Adrenal gland (tissue), 12 donors: ENCODE results near the gene ITPR1. TPM values are rescaled to one million over a fixed set of nuclear protein-coding genes. Genes with fewer than 3 reads are reported as not detected.
A peak's percentile ranks its signal among the peaks of the same experiment; 100 is the strongest.

Experiments used
- DNase-seq, 7 donors: peaks; one replicate each; pipeline ENCODE4 v3.0.0-alpha.2; 2019 to 2020
- H3K27ac ChIP-seq, 5 donors: fragments of 200-600 bp; sonication (generic) in 4 of 5; 1 replicate in 3 of 5; 2 replicates in 2 of 5; pipeline versions ENCODE4 v1.5.1 to v1.8.0; 2016 to 2020; ENCODE audit warnings: mild to moderate bottlenecking in 1 of 5
- H3K27me3 ChIP-seq: fragments of 200-600 bp; 2 replicates; pipeline ENCODE4 v1.8.0; 2021
- H3K36me3 ChIP-seq, 2 donors: fragments of 200-600 bp; replicated peaks in 1 of 2; 1 replicate in 1 of 2; 2 replicates in 1 of 2; pipeline versions ENCODE4 v1.5.1 to v1.8.0; 2018 to 2022
- H3K4me1 ChIP-seq, 2 donors: fragments of 200-600 bp; replicated peaks in 1 of 2; 1 replicate in 1 of 2; 2 replicates in 1 of 2; pipeline versions ENCODE4 v1.5.1 to v1.8.0; 2018 to 2021
- H3K4me3 ChIP-seq, 4 donors: fragments of 200-600 bp; sonication (generic) in 3 of 4; one replicate each; pipeline ENCODE4 v1.5.1; 2016 to 2018
- H3K9me3 ChIP-seq, 3 donors: fragments of 200-600 bp; sonication (generic) in 1 of 3; replicated peaks in 1 of 3; 1 replicate in 2 of 3; 2 replicates in 1 of 3; pipeline versions ENCODE4 v1.5.1 to v1.8.0; 2016 to 2021
- POLR2A ChIP-seq, 2 donors: fragments of 450-650 bp; IDR thresholded peaks; one replicate each; pipeline ENCODE4 v1.6.1; 2017; ENCODE audit warnings: antibody characterized with exemption in 2 of 2, mild to moderate bottlenecking in 2 of 2, moderate library complexity in 1 of 2
- WGBS, 4 donors: extraction: QIAGEN DNeasy Blood & Tissue Kit in 2 of 4; methylation state at CpG; one replicate each; pipeline versions ENCODE4 v1.1.5 to v1.1.7; 2013 to 2017; 5-methylcytosine and 5-hydroxymethylcytosine counted together
- intact Hi-C, 2 donors: fragments of 100-400 bp; cut with DNase I; formaldehyde crosslinking; loops; one replicate each; pipeline versions ENCODE4 v1.14.1 to v1.15.0; 2022 to 2023
- polyA plus RNA-seq, 3 donors: library from polyadenylated mRNA; stranded (reverse); fragments of 200-250 nt in 2 of 3; fragments of 350-450 nt in 1 of 3; fragmentation: Illumina TruSeq in 1 of 3; extraction: RNeasy Lipid Tissue Mini Kit (QIAGEN cat#74804) in 1 of 3; gene quantifications; one replicate each; pipeline ENCODE4 v1.2.3, GENCODE V29; 2013 to 2014
- total RNA-seq, 9 donors: library from RNA; depleted of rRNA in 4 of 9; stranded (reverse); fragments of >200 nt in 4 of 9; fragments of 120-200 nt in 1 of 9; fragmentation: NEBNext Ultra II Directional in 1 of 9; extraction: Animal tissue kit (Norgen Biotek cat#: 25700) in 1 of 9; gene quantifications; one replicate each; pipeline versions ENCODE4 v1.1.0 to v1.2.4, GENCODE V29; 2013 to 2023
- TF ChIP-seq, protein P1 (sequence below), 6 experiments: fragments of 450-650 bp in 4 of 6; fragments of 200-600 bp in 2 of 6; sonication (generic) in 1 of 6; IDR thresholded peaks; 1 replicate in 5 of 6; 2 replicates in 1 of 6; pipeline versions ENCODE4 v1.5.1 to v1.8.0; 2016 to 2021; ENCODE audit warnings: antibody characterized with exemption in 6 of 6, mild to moderate bottlenecking in 2 of 6, moderate library complexity in 1 of 6
- donor health status: healthy with polysubstance abuse.
- donor health status: Bipolar disorder and iron deficiency.
- donor health status: DM: yes; HTN: yes; CAD: no.
- donor health status: DM: no; HTN: no; CAD: no.
- donor health status: DM: no; HTN: no; CAD: no.
- donor health status: DM: yes; HTN: yes; CAD: no.

The ITPR1 gene
- total and polyA plus RNA-seq, 12 donors: 21.6 to 198 (median 76.6) TPM

DNA sequence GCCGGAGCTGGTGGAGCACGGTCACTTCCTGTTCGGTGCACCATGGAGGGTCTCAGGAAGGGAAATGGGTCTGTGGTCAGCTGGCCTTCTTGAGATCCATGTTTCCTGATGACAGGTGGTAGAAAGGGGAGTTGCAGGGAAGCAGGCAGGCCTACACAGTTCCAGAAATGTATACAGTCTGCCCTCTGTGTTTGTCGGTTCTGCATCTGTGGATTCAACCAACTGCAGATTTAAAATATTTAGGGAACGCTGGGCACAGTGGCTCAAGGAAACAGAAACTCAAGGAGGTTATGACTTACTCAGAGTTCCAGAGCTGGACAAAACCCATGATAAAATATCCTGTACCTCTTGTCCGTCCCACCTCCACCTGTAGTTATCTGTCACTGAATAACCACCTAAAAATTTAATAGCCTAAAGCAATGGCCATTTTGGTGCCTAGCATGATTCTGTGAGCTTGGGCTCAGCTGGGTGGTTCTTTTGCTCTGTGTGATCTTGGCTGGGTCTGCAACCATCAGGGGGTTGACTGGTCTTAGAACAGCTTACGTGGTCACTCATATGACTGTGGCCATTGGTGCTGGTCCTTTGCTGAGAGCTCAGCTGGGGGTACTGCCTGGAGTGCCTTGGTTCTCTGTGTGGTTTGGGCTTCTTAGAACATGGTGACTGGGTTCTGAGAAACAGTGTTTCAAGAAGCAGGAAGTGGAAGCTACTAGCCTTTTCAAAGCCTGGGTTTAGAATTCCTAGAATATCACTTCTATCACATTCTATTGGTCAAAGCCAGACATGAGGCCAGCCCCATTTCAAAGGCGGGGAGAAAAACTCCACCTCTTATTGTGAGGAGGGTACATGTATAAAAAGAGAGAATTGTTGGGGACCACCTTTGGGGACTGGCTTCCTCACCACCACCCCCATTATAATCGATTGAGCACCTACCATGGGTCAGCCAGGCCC is 246.4 kb downstream of the ITPR1 start:
- intact Hi-C loops: no loop called here
- 87 to 98% (median 94%) methylated on average over 9 of the region's 9 CpGs for WGBS, 4 donors
- Histone ChIP-seq H3K36me3 (peaks cover 0 to 5% of the 10 kb centered on the region in 2 donors), H3K9me3 (no peaks in the 10 kb centered on the region), H3K27ac (peak overlapping the region in 3 of 5 donors; percentile 84 to 90 (median 89)), H3K4me1 (peaks cover 13 to 27% of the 10 kb centered on the region in 2 donors), H3K27me3 (no peaks in the 10 kb centered on the region), H3K4me3 (no peak overlapping the region)
- peak in 1 of 7 donors; percentile 43 for DNase-seq
- TF ChIP-seq POLR2A (IDR thresholded peaks at IDR 0.05): no peak
- TF ChIP-seq, protein P1, sequence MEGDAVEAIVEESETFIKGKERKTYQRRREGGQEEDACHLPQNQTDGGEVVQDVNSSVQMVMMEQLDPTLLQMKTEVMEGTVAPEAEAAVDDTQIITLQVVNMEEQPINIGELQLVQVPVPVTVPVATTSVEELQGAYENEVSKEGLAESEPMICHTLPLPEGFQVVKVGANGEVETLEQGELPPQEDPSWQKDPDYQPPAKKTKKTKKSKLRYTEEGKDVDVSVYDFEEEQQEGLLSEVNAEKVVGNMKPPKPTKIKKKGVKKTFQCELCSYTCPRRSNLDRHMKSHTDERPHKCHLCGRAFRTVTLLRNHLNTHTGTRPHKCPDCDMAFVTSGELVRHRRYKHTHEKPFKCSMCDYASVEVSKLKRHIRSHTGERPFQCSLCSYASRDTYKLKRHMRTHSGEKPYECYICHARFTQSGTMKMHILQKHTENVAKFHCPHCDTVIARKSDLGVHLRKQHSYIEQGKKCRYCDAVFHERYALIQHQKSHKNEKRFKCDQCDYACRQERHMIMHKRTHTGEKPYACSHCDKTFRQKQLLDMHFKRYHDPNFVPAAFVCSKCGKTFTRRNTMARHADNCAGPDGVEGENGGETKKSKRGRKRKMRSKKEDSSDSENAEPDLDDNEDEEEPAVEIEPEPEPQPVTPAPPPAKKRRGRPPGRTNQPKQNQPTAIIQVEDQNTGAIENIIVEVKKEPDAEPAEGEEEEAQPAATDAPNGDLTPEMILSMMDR (IDR thresholded peaks at IDR 0.05): no peak

DNA sequence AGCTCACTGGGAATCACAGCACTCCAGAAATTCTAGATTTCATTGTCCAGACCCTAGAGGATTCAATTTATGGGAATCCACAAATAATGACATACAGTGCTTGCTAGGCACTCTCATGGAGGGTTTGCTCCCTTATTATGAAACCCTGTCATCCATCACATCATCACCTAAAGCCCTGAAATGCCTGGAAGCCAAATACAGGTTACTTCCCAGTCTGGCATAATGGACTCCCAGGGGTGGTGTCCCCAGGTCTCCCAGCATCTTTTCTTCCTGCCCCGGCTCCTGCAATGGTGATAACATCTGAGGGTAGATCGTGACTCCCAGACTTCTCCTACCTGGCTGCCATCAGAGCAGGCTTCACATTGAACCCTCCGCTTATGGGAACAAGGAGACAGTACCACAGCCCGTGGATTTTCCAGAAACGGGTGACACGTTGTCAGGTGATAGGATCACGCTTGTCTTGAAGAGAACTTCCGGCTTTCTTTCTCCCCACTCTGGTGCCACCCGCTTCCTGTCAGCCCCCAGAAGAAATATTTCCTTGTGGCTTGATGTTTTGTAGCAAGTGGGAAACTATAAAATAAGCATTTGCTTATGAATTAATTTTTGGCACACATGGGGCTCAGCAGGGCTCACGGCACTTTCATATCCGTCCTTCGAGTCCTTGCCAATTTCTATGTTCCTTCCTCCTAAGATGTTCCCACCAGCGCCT is 247.4 kb downstream of the ITPR1 start:
- TF ChIP-seq POLR2A (IDR thresholded peaks at IDR 0.05): no peak
- TF ChIP-seq, protein P1 (IDR thresholded peaks at IDR 0.05): no peak
- 59 to 72% (median 61%) methylated on average over 13 of the region's 13 CpGs for WGBS, 4 donors
- Histone ChIP-seq H3K4me3 (no peak overlapping the region), H3K27me3 (no peaks in the 10 kb centered on the region), H3K27ac (peak overlapping the region; percentile 55 to 90 (median 84)), H3K4me1 (peaks cover 13 to 25% of the 10 kb centered on the region in 2 donors), H3K9me3 (no peaks in the 10 kb centered on the region), H3K36me3 (no peaks in the 10 kb centered on the region)
- peak in 5 of 7 donors; percentile 48 to 74 (median 56) for DNase-seq
- intact Hi-C loops: no loop called here

DNA sequence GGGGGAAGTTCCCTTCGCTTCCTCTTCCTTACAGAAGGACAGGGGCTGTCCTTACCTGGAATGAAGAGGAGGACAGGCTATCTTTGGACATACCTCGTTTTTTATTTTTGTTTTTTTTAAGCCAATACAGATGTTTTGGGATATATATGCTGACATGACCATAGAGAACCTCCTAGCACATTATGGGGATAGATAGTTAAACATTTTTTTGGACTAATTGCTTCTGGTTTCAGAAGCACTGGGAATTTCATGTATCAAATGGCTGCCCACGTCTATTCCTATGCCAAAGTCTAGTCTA is 247.9 kb downstream of the ITPR1 start:
- intact Hi-C loops: no loop called here

More for the DNA sequence above, 247.9 kb downstream of the ITPR1 start:
- DNase-seq: peak in 1 of 7 donors; percentile 53
- H3K9me3 ChIP-seq: no peaks in the 10 kb centered on the region
- 50 to 61% (median 53%) methylated on average over 3 of the region's 3 CpGs for WGBS, 4 donors
- no peak for TF ChIP-seq POLR2A (IDR thresholded peaks at IDR 0.05)
- TF ChIP-seq, protein P1 (IDR thresholded peaks at IDR 0.05): no peak
- peaks cover 13 to 25% of the 10 kb centered on the region in 2 donors for H3K4me1 ChIP-seq
- H3K27me3 ChIP-seq: no peaks in the 10 kb centered on the region
- H3K36me3 ChIP-seq: no peaks in the 10 kb centered on the region
- peak overlapping the region; percentile 55 to 90 (median 84) for H3K27ac ChIP-seq
- H3K4me3 ChIP-seq: no peak overlapping the region
